GM12891 (cell line): ENCODE results near the gene COL26A1.
A peak's percentile ranks its signal among the peaks of the same experiment; 100 is the strongest.
"Not testable (repeated sequence)": the region's sequence is repeated elsewhere in the genome, so short reads cannot be mapped to it uniquely, and the experiment has no call there.

ENCODE experiments used
- DNase-seq: peaks from one replicate; pipeline ENCODE4 v3.0.0; 2011; ENCODE audit warnings: low spot score; ENCODE audit not compliant: insufficient read length
- FAIRE-seq: peaks from 2 replicates; lab custom pipeline; 2011; peaks lifted over from hg19 to GRCh38; lab: Jason Lieb, UNC
- PAX5 ChIP-seq: IDR thresholded peaks from 2 replicates; pipeline ENCODE4 v1.6.1; 2011; ENCODE audit warnings: low read length, moderate library complexity, mild to moderate bottlenecking; ENCODE audit not compliant: insufficient read depth, severe bottlenecking
- POLR2A ChIP-seq: IDR thresholded peaks from 2 replicates; pipeline ENCODE4 v1.6.1; 2011; ENCODE audit warnings: low read depth, low read length, control low read depth
- POLR2AphosphoS5 ChIP-seq: IDR thresholded peaks from 2 replicates; pipeline ENCODE4 v1.6.1; 2011; ENCODE audit warnings: low read depth, low read length, control low read depth
- POU2F2 ChIP-seq: IDR thresholded peaks from 2 replicates; pipeline ENCODE4 v1.6.1; 2011; ENCODE audit warnings: low read depth, mild to moderate bottlenecking, control low read depth, low read length, moderate library complexity
- SPI1 ChIP-seq: IDR thresholded peaks from 2 replicates; pipeline ENCODE4 v1.6.1; 2011; ENCODE audit warnings: low read depth, low read length, control low read depth
- TAF1 ChIP-seq: IDR thresholded peaks from 2 replicates; pipeline ENCODE4 v1.6.1; 2011; ENCODE audit warnings: low read depth, low read length, control low read depth

Gene COL26A1

DNA sequence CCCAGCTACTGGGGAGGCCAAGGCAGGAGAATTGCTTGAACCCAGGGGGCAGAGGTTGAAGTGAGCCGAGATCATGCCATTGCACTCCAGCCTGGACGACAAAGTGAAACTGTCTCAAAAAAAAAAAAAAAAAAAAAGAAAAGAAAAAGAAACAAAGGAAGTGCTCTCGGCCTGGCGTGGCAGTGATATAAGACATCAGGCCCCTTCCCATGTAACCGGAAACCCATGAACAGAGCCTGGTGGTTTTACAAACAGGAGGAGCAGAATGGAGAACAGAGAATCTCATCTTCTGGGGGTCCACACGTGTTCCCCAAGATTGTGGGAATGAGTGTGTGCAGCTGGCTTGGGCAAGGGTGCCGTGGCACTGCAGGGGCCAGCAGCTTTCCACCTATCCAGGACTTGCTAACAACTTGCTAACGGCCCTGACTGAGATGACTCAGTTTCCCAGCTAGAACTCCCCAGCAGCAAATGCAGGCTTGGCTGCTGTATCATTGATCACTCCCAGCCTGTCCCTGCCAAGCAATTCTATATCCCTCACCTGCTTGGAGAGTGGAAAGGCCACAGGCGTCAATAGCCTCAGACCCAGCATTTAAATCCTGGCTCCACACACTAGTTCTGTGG lies 103.0 kb downstream of the COL26A1 start:
- FAIRE-seq, result no peak
- DNase-seq, result no peak
- no peak for TF ChIP-seq TAF1
- no peak for TF ChIP-seq SPI1
- no peak for TF ChIP-seq POLR2A
- no peak for TF ChIP-seq PAX5

GRCh38 chr7:101466871-101467270 lies 104.2 kb downstream of the COL26A1 start:
- no peak for DNase-seq
- TF ChIP-seq TAF1, result no peak
- no peak for FAIRE-seq

DNA sequence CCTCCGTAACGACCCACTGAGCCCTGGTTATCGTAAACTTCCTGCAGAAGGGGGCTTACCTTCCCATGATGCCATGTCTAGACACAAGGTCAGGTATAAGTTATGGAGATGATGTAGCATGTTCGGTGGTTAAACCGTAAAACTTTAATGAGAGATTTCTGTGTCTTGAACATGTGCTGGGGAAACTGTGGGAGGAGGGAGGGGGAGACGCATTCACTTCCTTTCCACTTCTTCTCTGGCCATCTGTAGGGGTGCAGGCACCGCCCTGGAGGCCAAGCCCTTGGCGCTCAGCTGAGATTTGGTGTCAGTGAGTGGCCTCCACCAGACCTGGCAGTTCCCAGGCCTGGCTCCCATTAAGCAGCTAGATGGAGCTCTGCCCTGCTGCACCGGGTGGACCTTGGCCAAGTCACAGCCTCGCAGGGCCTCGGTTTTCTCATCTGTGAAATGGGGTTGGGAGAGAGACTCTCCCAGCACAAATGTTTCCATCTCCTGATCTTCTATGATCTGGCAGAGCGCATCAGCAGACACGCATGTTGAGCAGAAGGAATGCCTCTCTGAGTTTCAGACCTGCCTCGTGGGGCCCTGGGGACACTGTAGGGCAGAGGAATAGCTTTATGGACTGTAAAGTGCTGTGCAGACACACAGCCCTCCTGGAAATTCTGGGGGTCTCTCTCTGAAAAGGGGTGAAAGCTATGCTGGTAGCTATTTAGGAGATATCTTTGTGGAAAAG lies 106.0 kb downstream of the COL26A1 start:
- TF ChIP-seq POU2F2 (no peak), TAF1 (no peak), SPI1 (0 out of 2 replicates have a peak, but pooled peaks have one; percentile 8), PAX5 (no peak), POLR2AphosphoS5 (no peak), POLR2A (no peak)
- peak; percentile 9 for FAIRE-seq
- no peak for DNase-seq

DNA sequence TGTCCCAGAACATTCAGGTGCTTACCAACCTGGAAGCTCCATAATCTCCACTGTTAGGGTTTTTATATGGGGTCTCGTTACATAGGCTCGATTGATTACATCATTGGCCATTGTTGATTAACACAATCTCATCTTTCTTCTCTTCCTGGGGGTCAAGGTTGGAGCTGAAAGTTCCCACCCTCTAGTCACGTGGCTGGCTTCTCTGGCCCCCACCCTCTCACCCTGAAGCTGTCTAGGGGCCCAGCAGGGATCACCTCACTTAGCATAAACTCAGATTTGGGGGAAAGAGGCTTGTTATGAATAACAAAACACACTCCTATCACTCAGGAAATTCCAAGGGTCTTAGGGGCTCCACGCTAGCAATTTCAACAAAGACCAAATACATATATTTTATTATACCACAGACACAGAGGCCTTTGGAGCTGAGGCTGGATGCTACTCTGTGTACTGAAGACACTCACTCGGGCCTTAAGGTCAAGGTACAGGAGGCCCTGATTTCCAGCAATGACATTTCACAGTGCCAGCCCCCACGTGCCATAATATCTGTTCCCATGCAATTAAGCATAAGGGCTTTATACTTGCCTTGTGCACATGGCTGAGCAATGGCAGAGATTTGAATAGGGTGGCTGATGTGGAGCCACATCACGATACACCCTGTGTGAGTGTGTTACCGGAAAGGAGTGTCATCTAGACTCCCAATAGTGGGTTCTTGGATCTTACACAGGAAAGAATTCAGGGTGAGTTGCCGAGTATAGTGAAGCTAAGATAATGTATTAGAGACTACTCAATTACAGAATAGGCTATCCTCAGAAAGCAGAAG lies 108.2 kb downstream of the COL26A1 start:
- no peak for DNase-seq
- no peak for FAIRE-seq
- TF ChIP-seq POLR2AphosphoS5, result no peak

- FAIRE-seq (no peak), DNase-seq (no peak)
- TF ChIP-seq POU2F2 (no peak), POLR2A (no peak), POLR2AphosphoS5 (no peak), SPI1 (no peak), PAX5 (no peak), TAF1 (no peak)
These were observed 111.5 kb downstream of the COL26A1 start for GRCh38 chr7:101474178-101474577.

GRCh38 chr7:101475691-101476090 lies 113.0 kb downstream of the COL26A1 start:
- not testable (repeated sequence) for FAIRE-seq, DNase-seq

DNA sequence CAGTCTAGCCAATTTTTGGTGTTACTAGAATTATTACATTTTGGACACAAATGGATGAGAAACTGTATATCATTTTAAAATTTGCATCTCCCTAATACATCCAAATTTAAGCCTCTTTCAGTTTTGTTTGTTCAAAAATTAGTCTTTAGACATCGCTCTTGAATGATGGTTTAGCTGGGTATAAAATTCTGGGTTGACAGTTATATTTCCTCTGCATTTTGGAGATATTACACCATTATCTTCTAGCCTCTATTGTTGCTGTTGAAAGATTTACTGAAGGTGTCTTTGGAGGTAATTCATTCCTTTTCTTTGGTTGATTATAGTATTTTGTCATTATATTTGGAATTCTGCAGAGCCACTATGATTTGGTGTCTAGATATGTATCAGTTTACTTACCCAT lies 116.5 kb downstream of the COL26A1 start:
- TF ChIP-seq POLR2AphosphoS5 (no peak), TAF1 (no peak), SPI1 (no peak), PAX5 (no peak), POLR2A (no peak), POU2F2 (no peak)
- FAIRE-seq (no peak), DNase-seq (no peak)

GRCh38 chr7:101486056-101486432 lies 123.4 kb downstream of the COL26A1 start:
- DNase-seq, FAIRE-seq: not testable (repeated sequence)

DNA sequence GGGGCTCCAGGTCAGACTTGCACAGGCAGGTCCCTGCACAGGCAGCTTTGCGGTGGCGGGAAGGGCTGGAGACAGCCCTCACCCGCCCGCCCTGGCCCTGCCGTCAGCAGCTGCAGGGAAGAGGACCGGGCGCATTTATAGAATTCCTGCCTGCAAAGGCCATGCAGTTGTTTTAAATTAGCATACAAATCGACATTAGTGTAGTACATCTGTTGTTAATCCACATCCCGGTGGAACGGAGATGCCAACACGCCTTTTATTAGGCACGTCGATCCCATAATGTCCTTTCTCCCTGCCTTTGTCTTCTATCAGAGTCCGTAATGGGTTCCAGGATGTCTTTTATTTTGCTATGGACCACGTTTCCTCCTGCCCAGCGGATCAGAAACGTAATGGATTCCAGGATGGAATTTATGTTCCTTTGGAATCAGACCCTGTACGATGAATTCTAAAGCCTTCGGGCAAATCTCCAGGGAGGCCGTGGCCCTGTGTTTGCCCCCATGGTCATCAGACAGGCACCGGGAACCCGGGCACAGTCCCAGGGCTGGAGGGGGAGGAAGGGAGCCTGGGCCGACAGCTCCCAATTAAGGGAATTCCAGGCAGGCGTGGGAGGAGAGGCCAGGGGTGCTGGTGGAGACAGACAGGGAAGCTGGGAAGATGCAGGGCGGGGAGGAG lies 123.9 kb downstream of the COL26A1 start:
- DNase-seq (no peak), FAIRE-seq (no peak)
- TF ChIP-seq POLR2AphosphoS5 (no peak), POU2F2 (no peak), PAX5 (no peak), SPI1 (no peak), POLR2A (no peak)

- no peak for TF ChIP-seq POLR2AphosphoS5
- TF ChIP-seq TAF1, result no peak
- TF ChIP-seq PAX5, result no peak
- no peak for TF ChIP-seq SPI1
- TF ChIP-seq POLR2A, result no peak
- TF ChIP-seq POU2F2, result no peak
- DNase-seq (no peak), FAIRE-seq (no peak)
These were observed 124.4 kb downstream of the COL26A1 start for GRCh38 chr7:101487105-101487458.

- TF ChIP-seq POU2F2, result no peak
- no peak for TF ChIP-seq TAF1
- TF ChIP-seq SPI1, result no peak
- no peak for TF ChIP-seq POLR2AphosphoS5
- no peak for TF ChIP-seq PAX5
- no peak for TF ChIP-seq POLR2A
- no peak for FAIRE-seq
- no peak for DNase-seq
These were observed 125.1 kb downstream of the COL26A1 start for GRCh38 chr7:101487753-101488152.
